WTC11 (cell line): Measurements from ENCODE around the gene RTBDN. TPM values are rescaled to one million over a fixed set of nuclear protein-coding genes. Genes with fewer than 3 reads are reported as not detected.
A peak's percentile ranks its signal among the peaks of the same experiment; 100 is the strongest.

Source experiments
- ATAC-seq: fragments of 200-7000 bp; cut with Tn5 transposase; 2 replicates; pipeline ENCODE4 v1.10.0; 2021; ENCODE audit warnings: mild to moderate bottlenecking, moderate library complexity
- CTCF ChIA-PET: fragments of 300-600 bp; sonication (Branson Sonifier 250); formaldehyde crosslinking; loops from one replicate; lab custom pipeline; 2021; ENCODE audit warnings: antibody characterized with exemption; lab: Charles Lee
- POLR2A ChIA-PET: fragments of 350-600 bp; sonication (Branson Sonifier 250); formaldehyde crosslinking; loops from one replicate; lab custom pipeline; 2021; ENCODE audit warnings: antibody characterized with exemption; lab: Charles Lee
- DNase-seq: peaks from one replicate; pipeline ENCODE4 v3.0.0; 2021; ENCODE audit warnings: low spot score
- H3K27ac Mint-ChIP-seq: 2 replicates; pipeline ENCODE4 v1.8.0; 2021; ENCODE audit warnings: mixed read lengths
- H3K27me3 Mint-ChIP-seq: 2 replicates; pipeline ENCODE4 v1.8.0; 2021; ENCODE audit warnings: low read depth, mild to moderate bottlenecking, moderate library complexity, mixed read lengths
- H3K36me3 Mint-ChIP-seq: 2 replicates; pipeline ENCODE4 v1.8.0; 2021; ENCODE audit warnings: mixed read lengths
- H3K4me1 Mint-ChIP-seq: 2 replicates; pipeline ENCODE4 v1.8.0; 2022; ENCODE audit warnings: mixed read lengths
- H3K4me3 Mint-ChIP-seq: 2 replicates; pipeline ENCODE4 v1.8.0; 2021; ENCODE audit warnings: mild to moderate bottlenecking, moderate library complexity, mixed read lengths
- H3K9me3 Mint-ChIP-seq: 2 replicates; pipeline ENCODE4 v1.8.0; 2021; ENCODE audit warnings: mixed read lengths
- ATF3 ChIP-seq: sonication (generic); formaldehyde crosslinking; conservative IDR thresholded peaks from 2 replicates; pipeline ENCODE4 v1.8.1; 2022; ENCODE audit warnings: mild to moderate bottlenecking, missing genetic modification reagents
- CBFB ChIP-seq: sonication (generic); formaldehyde crosslinking; IDR thresholded peaks from 2 replicates; pipeline ENCODE4 v1.8.1; 2022; ENCODE audit warnings: mild to moderate bottlenecking, low read depth, missing genetic modification reagents
- EMX1 ChIP-seq: fragments of 250-450 bp; sonication (Bioruptor Pico); IDR thresholded peaks from 2 replicates; pipeline ENCODE4 v1.8.0; 2021; ENCODE audit warnings: mild to moderate bottlenecking
- ESRRA ChIP-seq: sonication (generic); formaldehyde crosslinking; IDR thresholded peaks from 2 replicates; pipeline ENCODE4 v1.8.1; 2022; ENCODE audit warnings: mild to moderate bottlenecking, missing genetic modification reagents, borderline replicate concordance
- GRHL2 ChIP-seq: fragments of 250-450 bp; sonication (Bioruptor Pico); IDR thresholded peaks from 2 replicates; pipeline ENCODE4 v1.8.0; 2022; ENCODE audit warnings: mild to moderate bottlenecking, moderate library complexity; ENCODE audit not compliant: insufficient replicate concordance, severe bottlenecking
- JAZF1 ChIP-seq: fragments of 250-450 bp; sonication (Bioruptor Pico); IDR thresholded peaks from 2 replicates; pipeline ENCODE4 v1.9.0; 2021; ENCODE audit warnings: moderate library complexity, mild to moderate bottlenecking, inconsistent platforms
- MLX ChIP-seq: sonication (generic); formaldehyde crosslinking; IDR thresholded peaks from 2 replicates; pipeline ENCODE4 v1.8.1; 2023; ENCODE audit warnings: mild to moderate bottlenecking, missing genetic modification reagents, moderate library complexity
- MXD4 ChIP-seq: fragments of 250-450 bp; sonication (Bioruptor Pico); IDR thresholded peaks from 2 replicates; pipeline ENCODE4 v1.8.0; 2021; ENCODE audit warnings: mild to moderate bottlenecking, moderate library complexity, borderline replicate concordance
- MYBL2 ChIP-seq: sonication (generic); formaldehyde crosslinking; IDR thresholded peaks from 2 replicates; pipeline ENCODE4 v1.8.1; 2023; ENCODE audit warnings: mild to moderate bottlenecking, moderate library complexity, missing genetic modification reagents
- NR1H2 ChIP-seq: sonication (generic); formaldehyde crosslinking; IDR thresholded peaks from 2 replicates; pipeline ENCODE4 v1.9.0; 2021; ENCODE audit warnings: mild to moderate bottlenecking, moderate library complexity, missing genetic modification reagents
- PRDM15 ChIP-seq: sonication (generic); formaldehyde crosslinking; IDR thresholded peaks from 2 replicates; pipeline ENCODE4 v1.8.0; 2022; ENCODE audit warnings: missing genetic modification reagents
- RELA ChIP-seq: sonication (generic); formaldehyde crosslinking; IDR thresholded peaks from 2 replicates; pipeline ENCODE4 v1.8.1; 2022; ENCODE audit warnings: missing genetic modification reagents, mild to moderate bottlenecking, borderline replicate concordance
- SOX15 ChIP-seq: fragments of 250-450 bp; sonication (Bioruptor Pico); IDR thresholded peaks from 2 replicates; pipeline ENCODE4 v1.9.0; 2021; ENCODE audit warnings: mild to moderate bottlenecking
- TEAD4 ChIP-seq: sonication (generic); formaldehyde crosslinking; IDR thresholded peaks from 2 replicates; pipeline ENCODE4 v1.8.0; 2022; ENCODE audit warnings: mild to moderate bottlenecking, missing genetic modification reagents
- ZNF232 ChIP-seq: sonication (generic); formaldehyde crosslinking; IDR thresholded peaks from 2 replicates; pipeline ENCODE4 v1.8.0; 2022; ENCODE audit warnings: mild to moderate bottlenecking, missing genetic modification reagents
- ZNF263 ChIP-seq: sonication (generic); formaldehyde crosslinking; IDR thresholded peaks from 2 replicates; pipeline ENCODE4 v1.8.1; 2022; ENCODE audit warnings: low read depth, mild to moderate bottlenecking, moderate library complexity, missing genetic modification reagents
- ZNF281 ChIP-seq: sonication (generic); formaldehyde crosslinking; IDR thresholded peaks from 2 replicates; pipeline ENCODE4 v1.8.0; 2023; ENCODE audit warnings: mild to moderate bottlenecking, missing genetic modification reagents
- ZNF396 ChIP-seq: fragments of 250-450 bp; sonication (Bioruptor Pico); IDR thresholded peaks from 2 replicates; pipeline ENCODE4 v1.8.0; 2021; ENCODE audit warnings: mild to moderate bottlenecking, moderate library complexity, borderline replicate concordance
- ZNF512 ChIP-seq: sonication (generic); formaldehyde crosslinking; IDR thresholded peaks from 2 replicates; pipeline ENCODE4 v1.8.1; 2022; ENCODE audit warnings: missing genetic modification reagents, borderline replicate concordance
- ZNF671 ChIP-seq: fragments of 250-450 bp; sonication (Bioruptor Pico); IDR thresholded peaks from 2 replicates; pipeline ENCODE4 v1.8.0; 2021; ENCODE audit warnings: mild to moderate bottlenecking
- total RNA-seq: library from RNA; stranded (reverse); gene quantifications from 3 replicates; pipeline ENCODE4 v1.2.3, GENCODE V29; 2021

Gene RTBDN
- total RNA-seq, 1 experiment from 2014 or later: 2.4 TPM

- TF ChIP-seq GRHL2: no peak
- TF ChIP-seq ZNF396 (CRISPR knock-in tag): no peak
- TF ChIP-seq PRDM15 (CRISPR knock-in tag): no peak
- no peak for TF ChIP-seq MYBL2
- TF ChIP-seq ZNF671: no peak
- TF ChIP-seq NR1H2 (CRISPR knock-in tag): no peak
- TF ChIP-seq CBFB (CRISPR knock-in tag): no peak
- no peak for TF ChIP-seq MLX
- no peak for TF ChIP-seq JAZF1 (CRISPR knock-in tag)
- no peak for TF ChIP-seq RELA (CRISPR knock-in tag)
Measured at GRCh38 chr19:12797141-12797587, 37.2 kb downstream of the RTBDN start (continued).

GRCh38 chr19:12796146-12797071 lies 38.0 kb downstream of the RTBDN start:
- CTCF ChIA-PET: interaction anchor here (0.5 to 14.0 kb wide), 20 partner anchors 10 to 138 kb away, joined by 3 to 341 read pairs (median 6); partner anchors contain the start of genes RNASEH2A and TRIR
- no peaks in the 10 kb centered on the region for H3K9me3 Mint-ChIP-seq
- H3K4me1 Mint-ChIP-seq: peaks cover 26% of the 10 kb centered on the region
- H3K27ac Mint-ChIP-seq: peak overlapping the region; percentile 96
- H3K36me3 Mint-ChIP-seq: peaks cover 19% of the 10 kb centered on the region
- H3K27me3 Mint-ChIP-seq: peaks cover 25% of the 10 kb centered on the region
- POLR2A ChIA-PET: interaction anchor here (0.6 to 1.7 kb wide), 5 partner anchors 18 to 917 kb away, joined by 3 to 12 read pairs (median 3); no protein-coding TSS in a partner anchor
- DNase-seq (peak; percentile 86), ATAC-seq (peak; percentile 67)
- peak overlapping the region; percentile 43; the same call in 1 of the 2 replicates for H3K4me3 Mint-ChIP-seq
- TF ChIP-seq MXD4 (CRISPR knock-in tag) (no peak), ZNF281 (CRISPR knock-in tag) (no peak), EMX1 (no peak), TEAD4 (CRISPR knock-in tag) (0 out of 2 replicates have a peak, but pooled peaks have one; percentile 34), ZNF232 (CRISPR knock-in tag) (no peak), SOX15 (CRISPR knock-in tag) (no peak), ESRRA (CRISPR knock-in tag) (no peak), PRDM15 (CRISPR knock-in tag) (peak; percentile 68), ZNF512 (no peak), ZNF263 (CRISPR knock-in tag) (no peak), ATF3 (no peak)
